ENCODE data around the gene CARHSP1.

DNA sequence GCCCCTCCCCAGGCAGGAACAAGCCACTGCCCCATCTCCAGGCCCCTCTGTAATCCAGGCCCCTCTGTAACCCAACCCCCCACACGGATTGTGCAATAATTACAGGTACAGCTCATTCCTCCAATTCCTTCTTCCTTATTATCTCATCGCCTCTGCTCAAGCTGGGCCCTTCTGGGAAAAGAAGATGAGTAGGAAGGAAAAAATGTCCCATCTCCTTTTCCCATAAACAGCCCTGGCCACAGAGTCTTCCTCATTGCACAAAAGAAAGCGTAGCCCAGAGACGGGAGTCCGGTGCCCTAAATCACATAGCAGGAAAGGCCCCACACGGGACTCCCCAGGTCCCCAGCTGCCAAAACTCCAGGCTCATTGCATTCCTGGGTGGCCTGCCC, 9.7 kb upstream of the CARHSP1 start:
- no peak for TF ChIP-seq SUZ12 (IDR thresholded peaks at IDR 0.05)
- TF ChIP-seq PKNOX1 (IDR thresholded peaks at IDR 0.05): no peak
- no peak for TF ChIP-seq ARNT (IDR thresholded peaks at IDR 0.05)
- no peak for TF ChIP-seq SP1 (IDR thresholded peaks at IDR 0.05)
- no peak for TF ChIP-seq ELF4 (IDR thresholded peaks at IDR 0.05)
- TF ChIP-seq TARDBP (IDR thresholded peaks at IDR 0.05): no peak
- TF ChIP-seq L3MBTL2 (conservative IDR thresholded peaks at IDR 0.05): no peak
- TF ChIP-seq HDGF (IDR thresholded peaks at IDR 0.05; ENCODE audit: borderline replicate concordance): no peak

Measured in HEK293T (cell line).